ENCODE data around the gene NCAPD2.

NCAPD2 gene

DNA sequence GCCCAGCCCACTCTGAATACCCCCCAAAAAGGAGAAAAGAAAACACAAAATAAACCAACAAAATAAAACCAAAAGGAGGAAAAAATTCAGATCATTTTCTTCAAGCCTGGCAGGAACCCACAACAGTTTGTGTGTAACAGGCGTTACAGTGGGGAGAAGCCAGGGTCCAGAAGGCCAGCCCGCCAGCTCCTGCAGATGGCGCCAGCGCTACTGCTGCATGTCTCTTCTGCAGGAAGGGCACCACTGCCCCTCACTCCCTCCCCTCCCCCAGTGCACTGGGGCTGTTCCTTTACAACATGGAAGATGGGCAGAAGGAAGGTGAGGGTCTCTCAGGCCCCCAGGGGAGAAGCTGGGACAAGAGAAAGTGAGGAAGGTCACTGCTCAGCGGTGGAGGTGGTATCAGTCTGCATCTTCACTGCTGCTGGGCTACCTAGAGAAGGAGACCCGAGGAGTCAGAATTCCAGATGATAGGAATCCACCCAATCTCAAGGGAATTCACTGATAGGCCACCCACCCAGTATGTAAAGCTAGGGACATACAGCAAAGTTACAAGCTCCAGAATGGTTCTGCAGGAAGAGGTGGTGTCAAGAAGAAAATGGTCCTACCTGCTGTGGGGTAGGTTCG lies 76.5 kb downstream of the NCAPD2 start:
- H3K4me1 ChIP-seq (ENCODE audit: control insufficient read depth, insufficient read depth, low read length) = peaks cover 2% of the 10 kb centered on the region; the same call in 1 of the 2 replicates
- TF ChIP-seq ZBTB48 (tag by site-specific recombination; IDR thresholded peaks at IDR 0.05) = peak; percentile 37; the same call in 1 of the 2 replicates
- peak; percentile 63 for TF ChIP-seq ZNF341 (tag by site-specific recombination; IDR thresholded peaks at IDR 0.05; ENCODE audit: low read depth)
- peak; percentile 66; the same call in 1 of the 2 replicates for TF ChIP-seq OSR2 (tag by site-specific recombination; IDR thresholded peaks at IDR 0.05)
- TF ChIP-seq SCRT1 (tag by site-specific recombination; IDR thresholded peaks at IDR 0.05; ENCODE audit: borderline replicate concordance) = peak; percentile 64
- peak; percentile 55 for TF ChIP-seq KLF1 (tag by site-specific recombination; IDR thresholded peaks at IDR 0.05)
- no peak for TF ChIP-seq AEBP2 (tag by site-specific recombination; IDR thresholded peaks at IDR 0.05; ENCODE audit: borderline replicate concordance)
- peak; percentile 54 for TF ChIP-seq ZNF366 (tag by site-specific recombination; conservative IDR thresholded peaks at IDR 0.05)
- TF ChIP-seq IKZF3 (tag by site-specific recombination; IDR thresholded peaks at IDR 0.05) = 0 out of 2 replicates have a peak, but pooled peaks have one; percentile 20
- no peak for TF ChIP-seq ZNF518A (tag by site-specific recombination; conservative IDR thresholded peaks at IDR 0.05; ENCODE audit: low read depth)
- TF ChIP-seq PATZ1 (tag by site-specific recombination; IDR thresholded peaks at IDR 0.05) = peak; percentile 53; the same call in 1 of the 2 replicates
- 0 out of 2 replicates have a peak, but pooled peaks have one; percentile 36 for TF ChIP-seq KLF17 (tag by site-specific recombination; IDR thresholded peaks at IDR 0.05)
- TF ChIP-seq ZBTB21 (tag by site-specific recombination; IDR thresholded peaks at IDR 0.05) = no peak
- TF ChIP-seq ZNF335 (tag by site-specific recombination; conservative IDR thresholded peaks at IDR 0.05) = no peak
- TF ChIP-seq ZNF488 (tag by site-specific recombination; IDR thresholded peaks at IDR 0.05) = no peak
- TF ChIP-seq ZNF2 (tag by site-specific recombination; IDR thresholded peaks at IDR 0.05) = 0 out of 2 replicates have a peak, but pooled peaks have one; percentile 50
- peak; percentile 70 for TF ChIP-seq CTCF (tag by site-specific recombination; IDR thresholded peaks at IDR 0.05)
- TF ChIP-seq KLF8 (tag by site-specific recombination; IDR thresholded peaks at IDR 0.05) = peak; percentile 36; the same call in 1 of the 2 replicates
- peak; percentile 89 for TF ChIP-seq SCRT2 (tag by site-specific recombination; IDR thresholded peaks at IDR 0.05)
- TF ChIP-seq ZNF654 (tag by site-specific recombination; IDR thresholded peaks at IDR 0.05; ENCODE audit: low read depth) = peak; percentile 56
- TF ChIP-seq TRIM28 (IDR thresholded peaks at IDR 0.05; ENCODE audit: borderline replicate concordance, low read length) = 0 out of 2 replicates have a peak, but pooled peaks have one; percentile 19
- TF ChIP-seq ZNF157 (tag by site-specific recombination; IDR thresholded peaks at IDR 0.05) = no peak
- TF ChIP-seq WT1 (tag by site-specific recombination; IDR thresholded peaks at IDR 0.05) = 0 out of 2 replicates have a peak, but pooled peaks have one; percentile 20
- H3K4me3 ChIP-seq (ENCODE audit: low read depth, low read length) = no peak overlapping the region
- H3K36me3 ChIP-seq (ENCODE audit: control insufficient read depth in 2 of 2, insufficient read depth in 1 of 2, low read length in 2 of 2) = peaks cover 66 to 81% of the 10 kb centered on the region in 2 experiments
- ChIA-PET POLR2A (interaction anchor here (0.6 to 1.0 kb wide), 3 partner anchors 12 to 303 kb away, joined by 3 read pairs; partner anchors contain the start of gene SPSB2), CTCF (interaction anchor here (0.6 to 2.0 kb wide), 27 partner anchors 9 to 386 kb away, joined by 3 to 13 read pairs (median 4); no protein-coding TSS in a partner anchor)
- 0 out of 2 replicates have a peak overlapping the region, but pooled peaks have one; percentile 22 for H3K27ac ChIP-seq (ENCODE audit: extremely low read depth, low read depth, low read length)
- H3K9me3 ChIP-seq (ENCODE audit: control insufficient read depth, insufficient read depth, low read depth, low read length) = no peaks in the 10 kb centered on the region
